GM23248 (cell line): ENCODE results near the gene REPS2.

Experiments
- EZH2 ChIP-seq: fragments of 200-600 bp; sonication (generic); IDR thresholded peaks from 2 replicates; pipeline ENCODE4 v1.6.1; 2018; ENCODE audit warnings: antibody characterized with exemption, mild to moderate bottlenecking; ENCODE audit not compliant: insufficient read depth, poor library complexity, severe bottlenecking
- EZH2phosphoT487 ChIP-seq: fragments of 200-600 bp; sonication (generic); IDR thresholded peaks from 2 replicates; pipeline ENCODE4 v1.6.1; 2018; ENCODE audit warnings: antibody characterized with exemption, moderate library complexity, mild to moderate bottlenecking, low read depth; ENCODE audit not compliant: insufficient read depth

GRCh38 chrX:16992951-16993350 lies 46.5 kb downstream of the REPS2 start:
- TF ChIP-seq EZH2 (no peak), EZH2phosphoT487 (no peak)
